Thymus (tissue), 11 donors: ENCODE results near the gene PSTPIP2. TPM values are rescaled to one million over a fixed set of nuclear protein-coding genes. Genes with fewer than 3 reads are reported as not detected.
"Not testable (repeated sequence)": the region's sequence is repeated elsewhere in the genome, so short reads cannot be mapped to it uniquely, and the experiment has no call there.

Experiments
- DNase-seq, 9 donors: peaks; one replicate each; pipeline ENCODE4 v3.0.0-alpha.2; 2013; ENCODE audit warnings: low spot score in 9 of 9, low read depth in 6 of 9, missing footprints in 1 of 9
- H3K27ac ChIP-seq, 2 donors: one replicate each; pipeline ENCODE4 v1.5.1; 2013; ENCODE audit warnings: control low read depth in 1 of 2, low read depth in 1 of 2, low read length in 1 of 2, mild to moderate bottlenecking in 1 of 2, moderate library complexity in 1 of 2
- H3K27me3 ChIP-seq, 2 donors: one replicate each; pipeline ENCODE4 v1.5.1; 2013; ENCODE audit warnings: low read length in 1 of 2; ENCODE audit not compliant: control insufficient read depth in 2 of 2, insufficient read depth in 1 of 2
- H3K36me3 ChIP-seq, 2 donors: one replicate each; pipeline ENCODE4 v1.5.1; 2013; ENCODE audit warnings: low read length in 1 of 2, mild to moderate bottlenecking in 1 of 2, moderate library complexity in 1 of 2; ENCODE audit not compliant: control insufficient read depth in 2 of 2, insufficient read depth in 2 of 2
- H3K4me1 ChIP-seq, 2 donors: one replicate each; pipeline ENCODE4 v1.5.1; 2013; ENCODE audit warnings: low read length in 2 of 2; ENCODE audit not compliant: control insufficient read depth in 2 of 2, insufficient read depth in 2 of 2
- H3K4me3 ChIP-seq, 2 donors: one replicate each; pipeline ENCODE4 v1.5.1; 2013; ENCODE audit warnings: low read length in 2 of 2, control low read depth in 1 of 2, mild to moderate bottlenecking in 1 of 2
- H3K9me3 ChIP-seq, 2 donors: one replicate each; pipeline ENCODE4 v1.5.1; 2013; ENCODE audit warnings: low read length in 1 of 2, mild to moderate bottlenecking in 1 of 2; ENCODE audit not compliant: control insufficient read depth in 2 of 2, insufficient read depth in 1 of 2
- WGBS: extraction: QIAGEN DNeasy Blood & Tissue Kit; methylation state at CpG from one replicate; pipeline ENCODE4 v1.1.7; 2013; 5-methylcytosine and 5-hydroxymethylcytosine counted together
- polyA plus RNA-seq: library from polyadenylated mRNA; stranded (reverse); fragments of 200-250 nt; gene quantifications from one replicate; pipeline ENCODE4 v1.2.3, GENCODE V29; 2013
- total RNA-seq: library from RNA; stranded (reverse); fragments of 120-200 nt; gene quantifications from one replicate; pipeline ENCODE4 v1.2.4, GENCODE V29; 2013
- donor health status: healthy.

Gene PSTPIP2
- total and polyA plus RNA-seq, 2 donors = 6.1 to 8.1 TPM

- WGBS = under 1% methylated on average over 8 of the region's 8 CpGs
These were observed 25.4 kb upstream of the PSTPIP2 start for GRCh38 chr18:46097431-46097800.

GRCh38 chr18:46096651-46097300 is 24.7 kb upstream of the PSTPIP2 start:
- Histone ChIP-seq H3K27ac (peak overlapping the region; percentile 91 to 95), H3K4me3 (peak overlapping the region; percentile 77 to 82), H3K9me3 (no peaks in the 10 kb centered on the region), H3K27me3 (no peaks in the 10 kb centered on the region), H3K36me3 (peaks cover 21 to 31% of the 10 kb centered on the region in 2 donors), H3K4me1 (peaks cover 15 to 16% of the 10 kb centered on the region in 2 donors)
- 70% methylated on average over 22 of the region's 22 CpGs for WGBS
- DNase-seq = peak in 1 of 9 donors; percentile 1

More at GRCh38 chr18:46097431-46097800, 25.4 kb upstream of the PSTPIP2 start:
- Histone ChIP-seq H3K4me3 (peak overlapping the region; percentile 77 to 82), H3K27me3 (no peaks in the 10 kb centered on the region), H3K27ac (peak overlapping the region; percentile 91 to 95), H3K9me3 (no peaks in the 10 kb centered on the region), H3K4me1 (peaks cover 15 to 16% of the 10 kb centered on the region in 2 donors), H3K36me3 (peaks cover 16 to 25% of the 10 kb centered on the region in 2 donors)
- peak in 4 of 9 donors; percentile 34 to 74 (median 52) for DNase-seq

- Histone ChIP-seq H3K4me1 (peaks cover 15 to 16% of the 10 kb centered on the region in 2 donors), H3K36me3 (peaks cover 25 to 42% of the 10 kb centered on the region in 2 donors), H3K27me3 (no peaks in the 10 kb centered on the region), H3K4me3 (no peak overlapping the region), H3K27ac (no peak overlapping the region), H3K9me3 (no peaks in the 10 kb centered on the region)
- 99% methylated on average over 10 of the region's 10 CpGs for WGBS
- DNase-seq = no peak
These were observed 23.5 kb upstream of the PSTPIP2 start for GRCh38 chr18:46095532-46095931.

- H3K4me1 ChIP-seq, H3K4me3 ChIP-seq, H3K9me3 ChIP-seq, H3K27ac ChIP-seq, DNase-seq, H3K27me3 ChIP-seq: not testable (repeated sequence)
- WGBS = 96% methylated on average over 8 of the region's 8 CpGs
- peaks cover 68 to 93% of the 10 kb centered on the region in 2 donors for H3K36me3 ChIP-seq
These were observed 16.4 kb upstream of the PSTPIP2 start for GRCh38 chr18:46088501-46088900.

GRCh38 chr18:46084431-46084830 is 12.4 kb upstream of the PSTPIP2 start:
- peaks cover under 1 to 1% of the 10 kb centered on the region in 2 donors for H3K9me3 ChIP-seq
- peaks cover 58 to 89% of the 10 kb centered on the region in 2 donors for H3K36me3 ChIP-seq
- no peaks in the 10 kb centered on the region for H3K4me1 ChIP-seq
- H3K27me3 ChIP-seq = no peaks in the 10 kb centered on the region
- DNase-seq = no peak
- no peak overlapping the region for H3K4me3 ChIP-seq
- WGBS = 99% methylated on average over 2 of the region's 2 CpGs
- no peak overlapping the region for H3K27ac ChIP-seq

- DNase-seq = no peak
- no peak overlapping the region for H3K4me3 ChIP-seq
- H3K36me3 ChIP-seq = peaks cover 35 to 57% of the 10 kb centered on the region in 2 donors
- H3K9me3 ChIP-seq = no peaks in the 10 kb centered on the region
- H3K27ac ChIP-seq = no peak overlapping the region
- no peaks in the 10 kb centered on the region for H3K4me1 ChIP-seq
- no peaks in the 10 kb centered on the region for H3K27me3 ChIP-seq
- 99% methylated on average over 1 of the region's 1 CpG for WGBS
These were observed 8.1 kb upstream of the PSTPIP2 start for GRCh38 chr18:46080156-46080555.

- Histone ChIP-seq H3K36me3 (peaks cover 28 to 49% of the 10 kb centered on the region in 2 donors), H3K27ac (no peak overlapping the region), H3K27me3 (no peaks in the 10 kb centered on the region), H3K4me1 (no peaks in the 10 kb centered on the region), H3K4me3 (no peak overlapping the region), H3K9me3 (no peaks in the 10 kb centered on the region)
- DNase-seq = no peak
These were observed 7.3 kb upstream of the PSTPIP2 start for GRCh38 chr18:46079336-46079735.

GRCh38 chr18:46073474-46074331 is 1.6 kb upstream of the PSTPIP2 start:
- WGBS = 35% methylated on average over 9 of the region's 9 CpGs
- Histone ChIP-seq H3K27ac (no peak overlapping the region), H3K9me3 (no peaks in the 10 kb centered on the region), H3K36me3 (peaks cover 6 to 8% of the 10 kb centered on the region in 2 donors), H3K4me1 (peaks cover 5 to 29% of the 10 kb centered on the region in 2 donors), H3K27me3 (peaks cover 0 to 15% of the 10 kb centered on the region in 2 donors), H3K4me3 (no peak overlapping the region)
- DNase-seq = peak in 7 of 9 donors; percentile 56 to 88 (median 74)

GRCh38 chr18:46072959-46073358 is 899 bp upstream of the PSTPIP2 start:
- H3K27ac ChIP-seq = no peak overlapping the region
- H3K9me3 ChIP-seq = no peaks in the 10 kb centered on the region
- peaks cover 5 to 29% of the 10 kb centered on the region in 2 donors for H3K4me1 ChIP-seq
- H3K4me3 ChIP-seq = no peak overlapping the region
- H3K36me3 ChIP-seq = peaks cover 6 to 7% of the 10 kb centered on the region in 2 donors
- 97% methylated on average over 3 of the region's 3 CpGs for WGBS
- DNase-seq = no peak
- peaks cover 0 to 15% of the 10 kb centered on the region in 2 donors for H3K27me3 ChIP-seq
